Brain microvascular endothelial cell (primary cell): Measurements from ENCODE around the gene UGT1A10.

Source experiments
- DNase-seq: peaks from one replicate; pipeline ENCODE4 v3.0.0-alpha.2; 2020
- H3K27ac ChIP-seq: fragments of 250-450 bp; sonication (Bioruptor Pico); 2 replicates; pipeline ENCODE4 v1.5.1; 2020; ENCODE audit warnings: mild to moderate bottlenecking, moderate library complexity
- H3K27me3 ChIP-seq: fragments of 250-450 bp; sonication (Bioruptor Pico); replicated peaks from 2 replicates; pipeline ENCODE4 v1.5.1; 2020; ENCODE audit warnings: mild to moderate bottlenecking
- H3K36me3 ChIP-seq: fragments of 250-450 bp; sonication (Bioruptor Pico); replicated peaks from 2 replicates; pipeline ENCODE4 v1.5.1; 2020; ENCODE audit warnings: mild to moderate bottlenecking
- H3K4me3 ChIP-seq: 2 replicates; pipeline ENCODE4 v1.5.1; 2011; ENCODE audit warnings: low read depth, mild to moderate bottlenecking, control low read depth, low read length, moderate library complexity
- in situ Hi-C: cut with HindIII; loops from 2 replicates; pipeline ENCODE4 v1.10.0; 2017; ENCODE audit warnings: low sequenced_read_pairs, low pct_ligation_motif_present
- TF ChIP-seq, protein P1 (sequence below): IDR thresholded peaks from 2 replicates; pipeline ENCODE4 v1.5.1; 2011; ENCODE audit warnings: low read depth, mild to moderate bottlenecking, moderate library complexity, low read length, control low read depth, inconsistent platforms; ENCODE audit errors: missing control alignments

UGT1A10 gene

GRCh38 chr2:233773854-233774253 lies 137.6 kb downstream of the UGT1A10 start:
- Histone ChIP-seq H3K4me3 (no peak overlapping the region), H3K27me3 (no peaks in the 10 kb centered on the region), H3K27ac (no peak overlapping the region), H3K36me3 (no peaks in the 10 kb centered on the region)
- in situ Hi-C loops, result no loop called here
- TF ChIP-seq, protein P1, sequence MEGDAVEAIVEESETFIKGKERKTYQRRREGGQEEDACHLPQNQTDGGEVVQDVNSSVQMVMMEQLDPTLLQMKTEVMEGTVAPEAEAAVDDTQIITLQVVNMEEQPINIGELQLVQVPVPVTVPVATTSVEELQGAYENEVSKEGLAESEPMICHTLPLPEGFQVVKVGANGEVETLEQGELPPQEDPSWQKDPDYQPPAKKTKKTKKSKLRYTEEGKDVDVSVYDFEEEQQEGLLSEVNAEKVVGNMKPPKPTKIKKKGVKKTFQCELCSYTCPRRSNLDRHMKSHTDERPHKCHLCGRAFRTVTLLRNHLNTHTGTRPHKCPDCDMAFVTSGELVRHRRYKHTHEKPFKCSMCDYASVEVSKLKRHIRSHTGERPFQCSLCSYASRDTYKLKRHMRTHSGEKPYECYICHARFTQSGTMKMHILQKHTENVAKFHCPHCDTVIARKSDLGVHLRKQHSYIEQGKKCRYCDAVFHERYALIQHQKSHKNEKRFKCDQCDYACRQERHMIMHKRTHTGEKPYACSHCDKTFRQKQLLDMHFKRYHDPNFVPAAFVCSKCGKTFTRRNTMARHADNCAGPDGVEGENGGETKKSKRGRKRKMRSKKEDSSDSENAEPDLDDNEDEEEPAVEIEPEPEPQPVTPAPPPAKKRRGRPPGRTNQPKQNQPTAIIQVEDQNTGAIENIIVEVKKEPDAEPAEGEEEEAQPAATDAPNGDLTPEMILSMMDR, result no peak
- DNase-seq, result no peak

DNA sequence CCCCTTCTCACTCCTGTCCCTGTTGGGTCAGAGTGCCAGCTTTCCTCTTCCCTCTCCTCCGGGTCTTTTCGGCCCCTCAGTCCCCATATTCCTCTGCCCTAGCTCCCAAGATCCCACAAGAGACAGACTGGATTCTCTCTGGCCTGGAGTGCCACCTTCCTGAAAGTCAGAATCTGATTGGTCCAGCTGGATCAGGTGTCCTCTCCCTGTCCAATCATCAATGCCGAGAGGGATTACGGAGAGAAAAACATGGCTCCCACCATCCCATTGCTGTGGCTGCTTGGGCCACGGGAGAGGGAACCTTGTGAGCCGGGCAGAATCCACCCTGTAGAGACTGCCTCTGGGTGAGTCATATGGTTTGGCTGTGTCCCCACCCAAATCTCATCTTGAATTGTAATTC lies 139.2 kb downstream of the UGT1A10 start:
- in situ Hi-C loops, result no loop called here
- TF ChIP-seq, protein P1, result no peak
- H3K27ac ChIP-seq, result no peak overlapping the region
- no peak overlapping the region for H3K4me3 ChIP-seq
- DNase-seq, result no peak
- no peaks in the 10 kb centered on the region for H3K36me3 ChIP-seq
- no peaks in the 10 kb centered on the region for H3K27me3 ChIP-seq

DNA sequence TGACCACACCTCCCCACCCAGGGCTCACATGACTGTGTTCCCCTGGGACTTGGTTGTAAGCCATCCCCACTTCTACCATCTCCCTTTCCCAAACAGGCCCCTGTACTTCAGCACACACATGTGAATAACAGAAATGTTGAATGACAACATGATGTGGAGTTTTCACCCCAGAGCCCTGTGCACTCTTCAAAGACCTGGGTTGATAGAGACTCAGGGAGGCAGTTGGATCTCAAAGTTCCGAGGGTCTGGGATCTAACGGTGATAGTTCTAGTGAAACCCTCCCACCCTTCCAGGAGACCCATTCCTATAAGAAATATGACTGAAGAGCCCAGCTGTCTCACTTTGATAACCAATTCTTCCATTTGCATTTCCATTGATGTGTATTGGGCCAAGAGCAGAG lies 141.8 kb downstream of the UGT1A10 start, which contains the start of gene MROH2A:
MROH2A (plus strand) TSS at position 301 of the 400 bp plus-strand sequence. CDS start 1,029 bp downstream, outside the sequence.
- Histone ChIP-seq H3K27me3 (no peaks in the 10 kb centered on the region), H3K4me3 (no peak within 1 kb of the TSS), H3K27ac (no peak within 1 kb of the TSS), H3K36me3 (no peaks in the 10 kb centered on the region)
- no peak for DNase-seq
- in situ Hi-C loops, result no loop called here
- TF ChIP-seq, protein P1, result no peak

- TF ChIP-seq, protein P1, result no peak
- Histone ChIP-seq H3K27me3 (no peaks in the 10 kb centered on the region), H3K27ac (no peak overlapping the region), H3K4me3 (no peak overlapping the region), H3K36me3 (no peaks in the 10 kb centered on the region)
- in situ Hi-C loops, result no loop called here
- DNase-seq, result no peak
These were observed 143.5 kb downstream of the UGT1A10 start for GRCh38 chr2:233779722-233780121.

DNA sequence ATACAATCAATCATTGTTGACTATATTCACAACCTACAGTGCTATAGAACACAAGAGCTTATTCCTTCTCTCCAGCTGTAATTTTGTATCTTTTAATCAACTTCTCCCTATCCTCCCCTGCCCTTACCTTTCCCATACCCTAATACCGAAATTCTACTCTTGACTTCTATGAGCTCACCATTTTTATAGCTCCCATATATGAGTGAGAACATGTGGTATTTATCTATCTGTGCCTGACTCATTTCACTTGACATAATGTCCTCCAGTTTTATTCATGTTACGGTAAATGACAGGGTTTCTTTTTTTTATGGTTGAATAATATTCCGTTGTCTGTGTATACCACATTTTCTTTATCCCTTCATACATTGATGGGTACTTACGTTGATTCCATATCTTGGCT lies 144.5 kb downstream of the UGT1A10 start:
- no peaks in the 10 kb centered on the region for H3K27me3 ChIP-seq
- no peak for DNase-seq
- no peak overlapping the region for H3K27ac ChIP-seq
- H3K4me3 ChIP-seq, result no peak overlapping the region
- TF ChIP-seq, protein P1, result no peak
- in situ Hi-C loops, result no loop called here
- no peaks in the 10 kb centered on the region for H3K36me3 ChIP-seq

- TF ChIP-seq, protein P1, result no peak
- Histone ChIP-seq H3K27ac (no peak overlapping the region), H3K4me3 (no peak overlapping the region), H3K36me3 (no peaks in the 10 kb centered on the region), H3K27me3 (no peaks in the 10 kb centered on the region)
- in situ Hi-C loops, result no loop called here
- DNase-seq, result no peak
These were observed 153.3 kb downstream of the UGT1A10 start for GRCh38 chr2:233789554-233789953.
